ENCODE measurements around the gene MIS18A.
"Not testable (repeated sequence)": the region's sequence is repeated elsewhere in the genome, so short reads cannot be mapped to it uniquely, and the experiment has no call there.

MIS18A gene

GRCh38 chr21:32278518-32279376, at the start of gene MIS18A:
Gene MIS18A, minus strand, starts transcription at chr21:32279049. Its CDS starts 35 bp downstream, at chr21:32279014.
- peak; percentile 98 for DNase-seq (ENCODE audit: low read depth, low spot score)

- DNase-seq (ENCODE audit: low read depth, low spot score) = no peak
These were observed 49.7 kb upstream of the MIS18A start for GRCh38 chr21:32328595-32328994.

GRCh38 chr21:32325706-32326105, 46.9 kb upstream of the MIS18A start:
- DNase-seq (ENCODE audit: low read depth, low spot score) = no peak

GRCh38 chr21:32322676-32323075, 43.8 kb upstream of the MIS18A start:
- DNase-seq (ENCODE audit: low read depth, low spot score) = no peak

GRCh38 chr21:32322103-32322502, 43.3 kb upstream of the MIS18A start:
- DNase-seq (ENCODE audit: low read depth, low spot score) = no peak

- DNase-seq (ENCODE audit: low read depth, low spot score) = no peak
These were observed 42.6 kb upstream of the MIS18A start for GRCh38 chr21:32321480-32321879.

GRCh38 chr21:32320726-32321125, 41.9 kb upstream of the MIS18A start:
- DNase-seq (ENCODE audit: low read depth, low spot score) = no peak

GRCh38 chr21:32320059-32320458, 41.2 kb upstream of the MIS18A start:
- DNase-seq (ENCODE audit: low read depth, low spot score) = no peak

- DNase-seq (ENCODE audit: low read depth, low spot score) = no peak
These were observed 40.2 kb upstream of the MIS18A start for GRCh38 chr21:32319012-32319411.

- no peak for DNase-seq (ENCODE audit: low read depth, low spot score)
These were observed 38.9 kb upstream of the MIS18A start for GRCh38 chr21:32317726-32318125.

- no peak for DNase-seq (ENCODE audit: low read depth, low spot score)
These were observed 37.7 kb upstream of the MIS18A start for GRCh38 chr21:32316361-32317215.

GRCh38 chr21:32315511-32316281, 36.8 kb upstream of the MIS18A start:
- no peak for DNase-seq (ENCODE audit: low read depth, low spot score)

GRCh38 chr21:32314806-32315205, 36.0 kb upstream of the MIS18A start:
- DNase-seq (ENCODE audit: low read depth, low spot score) = no peak

- no peak for DNase-seq (ENCODE audit: low read depth, low spot score)
These were observed 34.1 kb upstream of the MIS18A start for GRCh38 chr21:32312976-32313375.

- no peak for DNase-seq (ENCODE audit: low read depth, low spot score)
These were observed 33.5 kb upstream of the MIS18A start for GRCh38 chr21:32312326-32312725.

GRCh38 chr21:32311621-32312020, 32.8 kb upstream of the MIS18A start:
- no peak for DNase-seq (ENCODE audit: low read depth, low spot score)

- not testable (repeated sequence) for DNase-seq (ENCODE audit: low read depth, low spot score)
These were observed 32.1 kb upstream of the MIS18A start for GRCh38 chr21:32310976-32311375.

- no peak for DNase-seq (ENCODE audit: low read depth, low spot score)
These were observed 31.1 kb upstream of the MIS18A start for GRCh38 chr21:32309906-32310460.

GRCh38 chr21:32308696-32309095, 29.8 kb upstream of the MIS18A start:
- DNase-seq (ENCODE audit: low read depth, low spot score) = no peak

- DNase-seq (ENCODE audit: low read depth, low spot score) = no peak
These were observed 28.9 kb upstream of the MIS18A start for GRCh38 chr21:32307706-32308105.

GRCh38 chr21:32306021-32306780, 27.4 kb upstream of the MIS18A start:
- no peak for DNase-seq (ENCODE audit: low read depth, low spot score)
